ENCODE measurements around the gene FIG4.
"Not testable (repeated sequence)": the region's sequence is repeated elsewhere in the genome, so short reads cannot be mapped to it uniquely, and the experiment has no call there.

FIG4 gene

GRCh38 chr6:109800771-109801170 lies 109.7 kb downstream of the FIG4 start:
- no peak for DNase-seq

- DNase-seq: no peak
Measured at GRCh38 chr6:109801794-109802193, 110.7 kb downstream of the FIG4 start.

DNA sequence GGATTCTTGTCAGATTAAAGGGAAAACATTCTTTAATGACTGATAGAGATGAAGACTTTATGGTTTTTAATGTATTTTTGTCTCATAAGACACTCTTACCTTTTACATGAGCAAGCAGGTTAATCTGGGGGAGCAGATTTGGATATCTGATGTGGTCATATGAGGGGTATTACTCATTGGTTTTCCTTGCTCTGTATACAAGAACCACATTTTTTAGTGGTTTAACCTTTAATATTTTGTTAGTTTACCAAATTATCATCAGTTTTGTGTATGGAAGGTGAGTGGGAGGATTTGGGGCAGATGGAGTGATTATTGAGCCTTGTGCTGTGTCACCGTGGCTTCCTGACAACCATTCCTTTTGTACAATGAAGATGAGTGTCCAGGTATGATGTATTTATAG lies 112.9 kb downstream of the FIG4 start:
- no peak for DNase-seq

GRCh38 chr6:109807881-109808280 lies 116.8 kb downstream of the FIG4 start:
- no peak for DNase-seq

DNA sequence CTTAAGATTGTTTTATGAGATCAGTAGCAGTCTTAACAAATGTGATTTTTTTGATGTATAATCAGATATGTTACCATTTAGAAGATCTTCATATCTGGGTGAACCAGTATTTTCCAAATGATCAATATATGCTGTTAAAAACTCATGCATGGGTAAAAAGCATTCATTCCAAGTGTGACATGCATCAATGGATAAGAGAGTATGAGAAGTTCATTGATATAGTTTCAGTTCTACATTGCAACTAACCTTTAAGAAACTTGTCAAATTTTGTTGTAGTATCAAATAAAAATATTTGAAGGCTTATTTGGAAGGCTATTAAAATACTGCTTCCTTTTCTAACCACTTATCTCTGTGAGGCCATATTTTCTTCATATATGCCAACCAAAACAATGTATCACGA lies 117.7 kb downstream of the FIG4 start:
- no peak for DNase-seq

DNA sequence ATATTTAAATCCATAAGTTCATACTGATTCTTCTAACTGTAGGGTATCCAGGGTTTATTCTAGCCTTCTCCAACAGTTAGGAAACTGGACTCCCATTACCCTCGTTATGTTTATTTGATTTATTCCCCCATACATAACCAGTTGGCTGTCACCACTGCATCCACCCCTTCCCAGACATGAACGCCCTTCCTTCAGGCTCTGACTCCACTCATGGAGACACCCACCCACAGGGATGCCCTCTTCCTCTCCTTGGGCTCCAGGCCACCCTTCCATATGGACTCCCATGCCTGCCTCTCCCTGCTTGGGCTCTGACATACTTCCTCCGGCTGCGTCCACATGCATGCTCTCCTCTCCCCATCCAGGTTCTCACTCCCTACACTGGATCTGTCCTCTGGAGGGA lies 124.0 kb downstream of the FIG4 start:
- no peak for DNase-seq

GRCh38 chr6:109816452-109817374 lies 125.6 kb downstream of the FIG4 start:
- DNase-seq: no peak

DNA sequence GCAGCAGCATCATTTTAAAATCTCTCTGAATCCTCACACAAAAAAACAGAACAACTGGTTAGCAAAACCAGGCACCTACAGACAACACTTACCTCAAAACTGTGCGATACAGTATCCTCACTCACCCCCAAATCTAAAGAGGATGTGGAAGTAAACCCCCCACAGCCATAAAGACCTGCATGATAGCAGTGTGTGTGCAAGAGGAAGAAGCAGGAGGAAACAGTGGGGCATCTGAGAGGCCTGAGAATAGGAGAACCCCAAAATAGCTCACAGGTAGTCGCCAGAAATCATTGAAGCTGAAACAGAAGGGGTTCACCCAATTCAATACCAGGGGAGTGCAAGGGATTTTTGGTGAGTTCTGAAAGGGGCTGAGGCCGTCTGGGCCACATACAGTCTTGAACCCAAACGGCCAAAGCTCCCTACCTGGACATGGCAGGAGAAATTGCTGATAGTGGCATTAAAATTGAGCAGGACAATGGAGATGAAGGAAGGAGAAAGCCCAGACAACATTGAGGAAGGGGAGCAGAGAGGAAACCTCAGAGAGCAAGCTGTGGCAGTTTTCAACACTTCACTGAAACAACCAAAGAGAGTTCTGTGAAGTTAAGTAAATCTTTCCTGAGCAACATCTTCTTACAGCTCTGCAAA lies 129.7 kb downstream of the FIG4 start:
- DNase-seq: no peak

- no peak for DNase-seq
Measured at GRCh38 chr6:109821428-109821827, 130.3 kb downstream of the FIG4 start.

DNA sequence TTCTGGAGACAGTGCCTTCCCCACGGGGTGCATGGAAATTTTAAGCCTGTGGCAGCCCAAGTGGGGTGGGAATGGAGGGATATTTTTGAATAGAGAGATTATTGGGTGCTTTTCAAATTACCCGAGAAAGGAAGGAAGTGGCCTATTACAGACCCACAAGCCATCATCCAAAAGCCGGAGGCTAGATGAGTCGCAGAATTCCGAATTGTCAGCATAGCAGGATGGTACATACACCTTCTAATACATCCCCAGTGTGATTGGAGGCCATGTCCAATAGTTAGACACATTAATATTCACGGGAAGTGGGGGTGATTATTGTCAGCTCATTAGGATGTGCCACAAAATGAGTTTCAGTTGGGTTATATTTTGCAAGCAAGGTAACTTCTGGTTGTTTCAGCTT lies 133.0 kb downstream of the FIG4 start:
- no peak for DNase-seq

DNA sequence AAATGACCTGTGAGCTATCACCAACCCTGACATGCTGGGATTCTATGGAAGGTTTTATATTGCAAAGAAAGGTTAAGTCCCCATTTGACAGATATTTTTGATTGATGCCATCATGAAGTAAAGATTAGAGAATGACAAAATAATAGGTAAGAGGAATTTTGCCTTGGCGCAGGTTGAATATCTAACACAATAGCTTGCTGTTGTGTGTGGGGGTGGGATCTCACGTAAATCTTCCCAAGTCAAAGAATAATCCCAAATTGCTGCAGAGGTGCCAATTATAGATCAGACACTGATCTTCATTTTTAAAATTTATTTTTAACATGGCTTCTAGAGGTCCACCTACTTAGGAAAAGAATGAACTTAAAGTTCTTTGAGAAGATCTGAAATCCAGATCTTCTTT lies 135.5 kb downstream of the FIG4 start:
- DNase-seq: no peak

DNA sequence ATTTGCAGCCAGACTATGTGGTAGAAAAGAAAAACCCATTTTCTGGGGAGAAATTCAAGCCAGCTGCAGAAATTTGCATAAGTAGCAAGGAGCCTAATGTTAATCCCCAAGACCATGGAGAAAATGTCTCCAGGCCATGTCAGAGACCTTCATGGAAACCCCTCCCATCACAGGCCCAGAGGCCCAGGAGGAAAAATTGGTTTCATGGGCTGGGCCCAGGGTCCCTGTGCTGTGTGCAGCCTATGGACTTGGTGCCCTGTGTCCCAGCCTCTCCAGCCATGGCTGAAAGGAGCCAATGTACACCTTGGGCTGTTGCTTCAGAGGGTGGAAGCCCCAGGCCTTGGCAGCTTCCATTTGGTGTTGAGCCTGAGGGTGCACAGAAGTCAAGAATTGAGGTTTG lies 140.3 kb downstream of the FIG4 start:
- not testable (repeated sequence) for DNase-seq

DNA sequence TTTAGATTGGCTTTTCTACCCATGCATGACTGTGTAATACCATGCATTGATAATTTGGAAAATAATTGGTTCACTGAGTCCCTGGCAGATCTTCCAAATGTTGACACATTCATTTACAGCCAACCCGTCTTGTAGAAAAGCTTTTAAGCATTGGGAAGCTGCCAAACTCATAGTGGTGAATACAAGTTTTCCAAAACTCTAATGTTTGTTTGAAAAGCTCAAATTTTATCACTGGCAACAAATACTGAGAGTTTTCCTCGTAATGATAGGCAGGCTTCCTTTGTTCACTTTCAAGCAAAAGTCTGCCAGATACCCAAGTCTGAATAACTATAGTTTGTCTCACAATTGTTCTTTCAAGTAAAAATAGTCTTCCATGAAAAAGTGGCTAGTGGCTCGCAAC lies 143.0 kb downstream of the FIG4 start:
- no peak for DNase-seq

DNA sequence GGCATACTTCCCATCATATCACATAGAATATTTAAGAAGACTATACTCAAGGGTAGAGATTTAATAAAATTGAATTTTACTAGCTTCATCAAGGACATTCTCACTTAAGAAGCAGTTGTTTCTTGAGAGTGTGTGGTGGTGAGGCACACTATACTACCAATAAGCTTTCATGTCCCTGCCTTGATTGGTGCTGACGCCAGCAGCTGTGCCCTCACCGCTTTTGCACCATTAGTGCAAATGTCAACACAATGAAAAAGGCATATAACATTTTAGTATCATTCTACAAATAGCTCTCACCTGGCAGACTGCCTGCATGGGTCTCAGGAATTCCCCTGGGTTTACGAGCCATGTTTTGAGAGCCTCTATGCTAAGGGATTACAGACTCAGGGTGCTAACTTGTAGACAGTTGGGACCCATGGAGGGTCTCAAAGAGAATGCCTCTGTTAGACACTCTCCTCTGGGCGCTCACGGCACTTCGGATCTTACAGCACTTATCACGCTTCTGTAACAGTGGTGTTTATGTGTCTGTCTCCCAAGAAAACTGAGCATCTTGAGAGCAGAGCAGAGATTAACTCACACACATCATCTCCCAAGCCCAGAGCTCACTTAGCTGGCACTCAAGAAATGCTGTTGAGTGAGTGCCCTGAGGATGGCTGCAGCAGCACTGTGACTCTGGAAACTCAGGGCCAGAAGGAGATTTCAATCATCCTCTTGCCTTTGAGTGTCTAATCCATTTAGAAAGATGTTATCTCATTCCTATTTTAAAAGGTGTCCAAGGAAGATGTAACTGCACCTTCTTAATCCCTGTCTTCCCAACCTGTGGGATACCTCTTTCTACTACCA lies 143.7 kb downstream of the FIG4 start:
- DNase-seq: no peak

- no peak for DNase-seq
Measured at GRCh38 chr6:109840034-109840433, 148.9 kb downstream of the FIG4 start.

DNA sequence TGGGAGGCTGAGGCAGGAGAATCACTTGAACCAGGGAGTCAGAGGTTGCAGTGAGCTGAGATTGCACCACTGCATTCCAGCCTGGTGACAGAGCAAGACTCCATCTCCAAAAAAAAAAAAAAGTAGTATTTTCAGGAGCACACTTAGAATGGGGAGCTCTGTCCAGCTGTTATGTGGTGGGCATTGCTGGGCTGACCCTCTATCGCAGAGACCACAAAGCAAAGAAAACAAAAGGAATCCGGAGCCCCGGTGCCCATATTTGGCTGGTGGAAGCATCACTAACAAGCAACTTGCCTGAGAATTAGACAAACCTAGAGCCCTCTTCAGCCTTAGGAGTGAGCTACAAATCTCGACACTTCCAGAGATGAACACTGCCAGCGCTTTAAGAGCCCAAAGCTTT lies 149.7 kb downstream of the FIG4 start:
- no peak for DNase-seq

DNA sequence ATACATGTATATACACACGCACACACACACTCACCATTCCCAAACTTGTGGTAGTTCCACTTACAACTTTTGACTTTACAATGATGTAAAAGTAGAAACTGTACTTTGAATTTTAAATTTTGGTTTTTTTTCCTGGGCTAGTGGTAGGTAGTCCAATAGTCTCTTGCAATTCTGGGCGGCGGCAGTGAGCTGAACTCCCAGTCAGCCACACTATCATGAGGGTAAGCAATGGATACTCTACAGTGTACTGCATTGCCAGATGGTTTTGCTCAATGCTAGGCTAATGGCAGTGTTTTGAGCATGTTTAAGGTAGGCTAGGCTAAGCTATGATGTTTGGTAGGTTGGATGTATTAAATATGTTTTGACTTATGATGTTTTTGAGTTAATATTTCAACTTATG lies 150.8 kb downstream of the FIG4 start:
- no peak for DNase-seq

- DNase-seq: no peak
Measured at GRCh38 chr6:109852713-109853112, 161.6 kb downstream of the FIG4 start.

DNA sequence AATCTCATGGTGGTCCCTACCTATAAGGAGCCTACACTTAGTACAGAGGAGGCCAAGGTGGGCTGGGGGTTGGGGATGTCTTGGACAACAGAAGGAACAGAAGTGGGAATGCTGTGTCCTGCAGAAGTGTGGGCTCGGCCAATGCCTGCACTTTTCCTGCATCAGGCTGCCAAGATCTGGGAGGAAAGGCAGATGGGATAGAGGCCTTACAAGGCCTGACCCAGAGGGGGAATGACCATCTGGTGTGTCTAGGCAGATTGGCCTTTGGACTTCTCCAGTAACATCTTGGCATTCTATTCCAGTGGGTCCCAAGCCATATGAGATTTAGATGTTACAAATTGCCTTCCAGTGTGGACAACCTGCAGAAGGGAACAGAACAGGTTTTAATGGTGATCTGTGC lies 162.3 kb downstream of the FIG4 start:
- DNase-seq: no peak

GRCh38 chr6:109853951-109854350 lies 162.9 kb downstream of the FIG4 start:
- no peak for DNase-seq

GRCh38 chr6:109854541-109855308 lies 163.6 kb downstream of the FIG4 start:
- no peak for DNase-seq

GRCh38 chr6:109855476-109856040 lies 164.5 kb downstream of the FIG4 start:
- not testable (repeated sequence) for DNase-seq
